Stomach (tissue), 4 donors: ENCODE data around the gene OCLN.

ENCODE experiments used
- POLR2A ChIP-seq, 4 donors: fragments of 450-650 bp; IDR thresholded peaks; one replicate each; pipeline ENCODE4 v1.6.1; 2016; ENCODE audit warnings: antibody characterized with exemption in 4 of 4, control low read depth in 2 of 4, mild to moderate bottlenecking in 1 of 4, moderate library complexity in 1 of 4
- POLR2AphosphoS5 ChIP-seq, 3 donors: sonication (generic); formaldehyde crosslinking; IDR thresholded peaks; one replicate each; pipeline ENCODE4 v1.6.1; 2016; ENCODE audit warnings: antibody characterized with exemption in 3 of 3
- TF ChIP-seq, protein P1 (sequence below), 7 experiments: fragments of 450-650 bp in 4 of 7; fragments of 200-600 bp in 3 of 7; sonication (generic) in 3 of 7; IDR thresholded peaks; one replicate each; pipeline ENCODE4 v1.5.1; 2016 to 2019; ENCODE audit warnings: antibody characterized with exemption in 7 of 7, control low read depth in 2 of 7, mild to moderate bottlenecking in 1 of 7

DNA sequence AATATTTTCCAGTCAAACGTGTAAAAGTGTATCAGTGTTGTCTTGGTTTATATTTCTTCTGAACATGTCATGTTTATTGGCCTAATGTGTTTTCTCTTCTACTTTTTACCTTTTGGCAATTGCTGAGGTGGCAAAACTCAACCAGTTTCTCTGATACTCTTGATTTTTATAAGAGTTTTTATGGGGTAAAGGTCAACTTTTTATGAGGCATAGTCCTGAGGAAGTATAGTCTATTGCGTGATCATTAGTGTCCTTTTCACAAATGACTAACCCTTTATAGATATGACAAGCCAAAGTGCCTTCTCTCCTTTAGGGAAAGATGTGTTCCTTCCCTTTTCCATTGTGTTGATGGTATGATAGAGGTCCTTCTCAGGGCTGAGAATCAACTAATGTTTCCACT, 32.9 kb downstream of the OCLN start:
- TF ChIP-seq, protein P1, sequence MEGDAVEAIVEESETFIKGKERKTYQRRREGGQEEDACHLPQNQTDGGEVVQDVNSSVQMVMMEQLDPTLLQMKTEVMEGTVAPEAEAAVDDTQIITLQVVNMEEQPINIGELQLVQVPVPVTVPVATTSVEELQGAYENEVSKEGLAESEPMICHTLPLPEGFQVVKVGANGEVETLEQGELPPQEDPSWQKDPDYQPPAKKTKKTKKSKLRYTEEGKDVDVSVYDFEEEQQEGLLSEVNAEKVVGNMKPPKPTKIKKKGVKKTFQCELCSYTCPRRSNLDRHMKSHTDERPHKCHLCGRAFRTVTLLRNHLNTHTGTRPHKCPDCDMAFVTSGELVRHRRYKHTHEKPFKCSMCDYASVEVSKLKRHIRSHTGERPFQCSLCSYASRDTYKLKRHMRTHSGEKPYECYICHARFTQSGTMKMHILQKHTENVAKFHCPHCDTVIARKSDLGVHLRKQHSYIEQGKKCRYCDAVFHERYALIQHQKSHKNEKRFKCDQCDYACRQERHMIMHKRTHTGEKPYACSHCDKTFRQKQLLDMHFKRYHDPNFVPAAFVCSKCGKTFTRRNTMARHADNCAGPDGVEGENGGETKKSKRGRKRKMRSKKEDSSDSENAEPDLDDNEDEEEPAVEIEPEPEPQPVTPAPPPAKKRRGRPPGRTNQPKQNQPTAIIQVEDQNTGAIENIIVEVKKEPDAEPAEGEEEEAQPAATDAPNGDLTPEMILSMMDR (IDR thresholded peaks at IDR 0.05): no peak
- TF ChIP-seq POLR2A (IDR thresholded peaks at IDR 0.05): no peak
- no peak for TF ChIP-seq POLR2AphosphoS5 (IDR thresholded peaks at IDR 0.05)
